SK-N-SH treated with all-trans-retinoic acid at 6 μM for 48 hours (cell line): ENCODE results near the gene HCN4.

Experiments
- ATAC-seq: fragments of 200-7000 bp; cut with Tn5 transposase; 3 replicates; pipeline ENCODE4 v1.9.1; 2020; ENCODE audit warnings: mild to moderate bottlenecking, moderate library complexity
- ARNTL ChIP-seq: fragments of 450-650 bp; formaldehyde crosslinking; IDR thresholded peaks from 2 replicates; pipeline ENCODE4 v1.5.0; 2020; ENCODE audit warnings: low read depth, mild to moderate bottlenecking, moderate library complexity, borderline replicate concordance
- CSDC2 ChIP-seq: fragments of 250-450 bp; sonication (Bioruptor Pico); IDR thresholded peaks from 2 replicates; pipeline ENCODE4 v1.5.0; 2020; ENCODE audit warnings: mild to moderate bottlenecking, moderate library complexity
- CSRNP3 ChIP-seq: fragments of 250-450 bp; sonication (Bioruptor Pico); IDR thresholded peaks from 2 replicates; pipeline ENCODE4 v1.5.1; 2021; ENCODE audit warnings: mild to moderate bottlenecking, moderate library complexity
- ESRRG ChIP-seq: fragments of 250-450 bp; sonication (Bioruptor Pico); IDR thresholded peaks from 2 replicates; pipeline ENCODE4 v1.6.1; 2021; ENCODE audit warnings: mild to moderate bottlenecking
- GLIS3 ChIP-seq: fragments of 250-450 bp; sonication (Bioruptor Pico); IDR thresholded peaks from 2 replicates; pipeline ENCODE4 v1.5.0; 2020; ENCODE audit warnings: mild to moderate bottlenecking, moderate library complexity
- ISL1 ChIP-seq: fragments of 250-450 bp; sonication (Bioruptor Pico); IDR thresholded peaks from 2 replicates; pipeline ENCODE4 v2.1.2; 2022; ENCODE audit warnings: mild to moderate bottlenecking, moderate library complexity
- OSR1 ChIP-seq: fragments of 250-450 bp; sonication (Bioruptor Pico); IDR thresholded peaks from 2 replicates; pipeline ENCODE4 v1.8.0; 2022; ENCODE audit warnings: moderate library complexity, mild to moderate bottlenecking, inconsistent platforms
- PATZ1 ChIP-seq: fragments of 250-450 bp; sonication (Bioruptor Pico); IDR thresholded peaks from 2 replicates; pipeline ENCODE4 v1.8.0; 2020; ENCODE audit warnings: mild to moderate bottlenecking, moderate library complexity, borderline replicate concordance
- POU6F1 ChIP-seq: fragments of 250-450 bp; sonication (Bioruptor Pico); IDR thresholded peaks from 2 replicates; pipeline ENCODE4 v1.8.0; 2021; ENCODE audit warnings: low read depth, mild to moderate bottlenecking, moderate library complexity, borderline replicate concordance
- PPARA ChIP-seq: fragments of 250-450 bp; sonication (Bioruptor Pico); IDR thresholded peaks from 2 replicates; pipeline ENCODE4 v1.5.0; 2020; ENCODE audit warnings: mild to moderate bottlenecking, borderline replicate concordance
- RARB ChIP-seq: fragments of 250-450 bp; sonication (Bioruptor Pico); IDR thresholded peaks from 2 replicates; pipeline ENCODE4 v1.8.0; 2021; ENCODE audit warnings: mild to moderate bottlenecking, moderate library complexity
- SNAI2 ChIP-seq: fragments of 250-450 bp; sonication (Bioruptor Pico); IDR thresholded peaks from 2 replicates; pipeline ENCODE4 v1.5.0; 2020; ENCODE audit warnings: mild to moderate bottlenecking, moderate library complexity
- TOX ChIP-seq: fragments of 250-450 bp; sonication (Bioruptor Pico); IDR thresholded peaks from 2 replicates; pipeline ENCODE4 v1.8.0; 2021; ENCODE audit warnings: mild to moderate bottlenecking, moderate library complexity, borderline replicate concordance
- TSHZ2 ChIP-seq: fragments of 250-450 bp; sonication (Bioruptor Pico); IDR thresholded peaks from 2 replicates; pipeline ENCODE4 v1.5.0; 2020; ENCODE audit warnings: mild to moderate bottlenecking, moderate library complexity
- ZC3H10 ChIP-seq: fragments of 250-450 bp; sonication (Bioruptor Pico); IDR thresholded peaks from 2 replicates; pipeline ENCODE4 v1.5.1; 2021; ENCODE audit warnings: mild to moderate bottlenecking, moderate library complexity
- ZFP3 ChIP-seq: fragments of 250-450 bp; sonication (Bioruptor Pico); IDR thresholded peaks from 2 replicates; pipeline ENCODE4 v1.5.0; 2020; ENCODE audit warnings: mild to moderate bottlenecking, moderate library complexity
- ZFP30 ChIP-seq: fragments of 450-650 bp; formaldehyde crosslinking; IDR thresholded peaks from 2 replicates; pipeline ENCODE4 v1.5.0; 2022; ENCODE audit warnings: mild to moderate bottlenecking, moderate library complexity
- ZNF565 ChIP-seq: fragments of 450-650 bp; formaldehyde crosslinking; conservative IDR thresholded peaks from 2 replicates; pipeline ENCODE4 v1.5.0; 2020; ENCODE audit warnings: low read depth, mild to moderate bottlenecking, moderate library complexity
- ZNF70 ChIP-seq: fragments of 450-650 bp; formaldehyde crosslinking; IDR thresholded peaks from 2 replicates; pipeline ENCODE4 v1.5.0; 2020; ENCODE audit warnings: mild to moderate bottlenecking, moderate library complexity
- ZNF8 ChIP-seq: fragments of 450-650 bp; formaldehyde crosslinking; IDR thresholded peaks from 2 replicates; pipeline ENCODE4 v1.5.0; 2020; ENCODE audit warnings: mild to moderate bottlenecking, moderate library complexity

Gene HCN4

GRCh38 chr15:73322665-73323373 is 45.9 kb downstream of the HCN4 start:
- TF ChIP-seq SNAI2 (CRISPR knock-in tag) (no peak), TSHZ2 (no peak), PPARA (no peak), CSRNP3 (no peak), RARB (CRISPR knock-in tag) (no peak), TOX (CRISPR knock-in tag) (no peak), ZFP30 (CRISPR knock-in tag) (no peak), ISL1 (CRISPR knock-in tag) (no peak), CSDC2 (no peak), PATZ1 (CRISPR knock-in tag) (no peak), ZFP3 (CRISPR knock-in tag) (no peak), POU6F1 (CRISPR knock-in tag) (no peak), ZNF8 (CRISPR knock-in tag) (no peak), ARNTL (CRISPR knock-in tag) (no peak), GLIS3 (CRISPR knock-in tag) (no peak)
- no peak for ATAC-seq

GRCh38 chr15:73321496-73322450 is 47.0 kb downstream of the HCN4 start:
- no peak for TF ChIP-seq ESRRG (CRISPR knock-in tag)
- TF ChIP-seq ZFP3 (CRISPR knock-in tag): no peak
- TF ChIP-seq TSHZ2: no peak
- TF ChIP-seq ZFP30 (CRISPR knock-in tag): no peak
- no peak for TF ChIP-seq SNAI2 (CRISPR knock-in tag)
- no peak for TF ChIP-seq ZNF565 (CRISPR knock-in tag)
- no peak for TF ChIP-seq RARB (CRISPR knock-in tag)
- no peak for TF ChIP-seq ZC3H10 (CRISPR knock-in tag)
- TF ChIP-seq OSR1: no peak
- TF ChIP-seq ZNF70 (CRISPR knock-in tag): no peak
- no peak for TF ChIP-seq CSDC2
- no peak for TF ChIP-seq ISL1 (CRISPR knock-in tag)
- TF ChIP-seq POU6F1 (CRISPR knock-in tag): no peak
- no peak for TF ChIP-seq PATZ1 (CRISPR knock-in tag)
- no peak for TF ChIP-seq PPARA
- TF ChIP-seq CSRNP3: no peak
- ATAC-seq: no peak
